ENCODE results near the gene MICAL2.

MICAL2 gene

GRCh38 chr11:12190511-12190910 lies 80.1 kb downstream of the MICAL2 start:
- no peak for DNase-seq (ENCODE audit: low read depth, low spot score)
- no peak for TF ChIP-seq CTCF (IDR thresholded peaks at IDR 0.05; ENCODE audit: low read depth, low read length)
- in situ Hi-C loops (cut with HindIII; ENCODE audit: low sequenced_read_pairs): no loop called here
- no peak overlapping the region for H3K4me3 ChIP-seq (ENCODE audit: low read depth, low read length)

- in situ Hi-C loops (cut with HindIII; ENCODE audit: low sequenced_read_pairs): no loop called here
- no peak for TF ChIP-seq CTCF (IDR thresholded peaks at IDR 0.05; ENCODE audit: low read depth, low read length)
- DNase-seq (ENCODE audit: low read depth, low spot score): no peak
- no peak overlapping the region for H3K4me3 ChIP-seq (ENCODE audit: low read depth, low read length)
These were observed 82.6 kb downstream of the MICAL2 start for GRCh38 chr11:12192794-12193514.

DNA sequence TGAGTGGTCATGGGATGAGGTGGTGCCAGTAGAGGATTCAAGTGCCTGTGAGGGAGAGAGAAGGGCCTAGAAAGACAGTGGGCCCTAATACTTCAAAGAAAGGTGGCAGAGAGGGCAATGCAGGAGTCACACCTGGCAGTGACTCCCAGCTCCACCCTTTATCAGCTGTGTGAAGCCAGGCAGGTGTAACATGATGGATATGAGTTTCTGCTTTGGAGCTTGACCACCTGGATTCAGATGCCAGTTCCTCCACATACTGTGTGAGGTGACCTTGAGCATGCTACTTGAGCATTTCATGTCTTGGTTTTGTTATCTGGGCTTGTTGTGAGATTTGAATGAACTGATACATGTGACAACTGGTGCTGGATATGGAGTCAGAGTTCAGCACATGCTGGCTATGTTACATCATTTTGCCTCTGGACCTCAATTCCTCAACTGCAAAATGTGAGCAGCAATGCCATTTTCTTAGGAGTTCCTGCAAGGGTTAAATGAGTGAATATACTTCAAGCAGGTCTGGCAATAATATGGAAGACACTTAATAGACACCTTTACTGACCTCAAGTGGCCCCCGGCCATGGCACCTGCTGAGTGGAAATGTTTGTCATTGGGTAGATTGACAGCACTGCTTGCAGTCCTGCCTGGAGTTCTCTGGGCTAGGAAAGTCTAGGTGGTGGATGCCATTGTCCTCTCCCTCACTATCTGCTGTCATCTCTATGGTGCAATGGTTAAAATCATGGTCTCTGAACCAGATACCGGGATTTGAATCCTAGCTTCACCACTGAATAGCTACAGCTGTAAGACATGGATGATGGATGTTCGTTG lies 83.3 kb downstream of the MICAL2 start:
- in situ Hi-C loops (cut with HindIII; ENCODE audit: low sequenced_read_pairs): no loop called here
- no peak overlapping the region for H3K4me3 ChIP-seq (ENCODE audit: low read depth, low read length)
- TF ChIP-seq CTCF (IDR thresholded peaks at IDR 0.05; ENCODE audit: low read depth, low read length): no peak
- DNase-seq (ENCODE audit: low read depth, low spot score): no peak

DNA sequence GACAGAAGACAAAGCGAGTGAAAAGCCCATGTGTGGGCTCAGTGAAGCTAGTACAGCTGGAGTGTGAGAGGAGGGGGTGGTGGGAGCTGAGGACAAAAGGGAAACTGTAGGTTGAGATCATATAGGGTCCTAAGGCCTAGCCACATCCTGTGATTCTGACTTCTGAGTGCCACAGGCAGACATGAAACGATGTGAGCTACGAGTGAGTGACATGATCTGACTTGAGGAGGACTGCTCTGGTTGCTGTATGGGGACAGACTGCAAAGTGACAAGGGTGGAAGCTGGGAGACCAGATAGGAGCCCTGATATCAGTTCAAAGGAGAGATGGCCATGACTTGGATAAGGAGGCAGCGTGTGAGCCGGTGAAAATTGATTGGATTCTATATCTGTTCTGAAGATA lies 85.4 kb downstream of the MICAL2 start:
- no peak for TF ChIP-seq CTCF (IDR thresholded peaks at IDR 0.05; ENCODE audit: low read depth, low read length)
- no peak for DNase-seq (ENCODE audit: low read depth, low spot score)
- H3K4me3 ChIP-seq (ENCODE audit: low read depth, low read length): no peak overlapping the region
- in situ Hi-C loops (cut with HindIII; ENCODE audit: low sequenced_read_pairs): no loop called here

GRCh38 chr11:12196308-12196707 lies 85.9 kb downstream of the MICAL2 start:
- no peak for TF ChIP-seq CTCF (IDR thresholded peaks at IDR 0.05; ENCODE audit: low read depth, low read length)
- H3K4me3 ChIP-seq (ENCODE audit: low read depth, low read length): no peak overlapping the region
- DNase-seq (ENCODE audit: low read depth, low spot score): no peak
- in situ Hi-C loops (cut with HindIII; ENCODE audit: low sequenced_read_pairs): no loop called here

GRCh38 chr11:12196872-12197271 lies 86.5 kb downstream of the MICAL2 start:
- H3K4me3 ChIP-seq (ENCODE audit: low read depth, low read length): no peak overlapping the region
- in situ Hi-C loops (cut with HindIII; ENCODE audit: low sequenced_read_pairs): no loop called here
- DNase-seq (ENCODE audit: low read depth, low spot score): no peak
- TF ChIP-seq CTCF (IDR thresholded peaks at IDR 0.05; ENCODE audit: low read depth, low read length): no peak
